SK-N-MC (cell line): ENCODE measurements around the gene ST8SIA6.

Source experiments
- DNase-seq: peaks from one replicate; pipeline ENCODE4 v3.0.0-alpha.2; 2011; ENCODE audit warnings: low read depth, low spot score
- H3K27ac ChIP-seq: fragments of 200-600 bp; sonication (generic); 2 replicates; pipeline ENCODE4 v1.5.1; 2016; ENCODE audit warnings: mixed run types
- H3K36me3 ChIP-seq: fragments of 200-600 bp; sonication (generic); 2 replicates; pipeline ENCODE4 v1.6.1; 2017; ENCODE audit warnings: antibody characterized with exemption, low read length, mixed read lengths; ENCODE audit not compliant: insufficient read depth
- H3K4me3 ChIP-seq: fragments of 200-600 bp; sonication (generic); 2 replicates; pipeline ENCODE4 v1.5.1; 2016
- H3K9ac ChIP-seq: fragments of 200-600 bp; sonication (generic); 2 replicates; pipeline ENCODE4 v1.8.0; 2017; ENCODE audit warnings: mixed run types, mixed read lengths; ENCODE audit not compliant: insufficient read length
- H3K9me3 ChIP-seq: fragments of 200-600 bp; sonication (generic); 2 replicates; pipeline ENCODE4 v1.6.1; 2017; ENCODE audit warnings: low read depth, mild to moderate bottlenecking, antibody characterized with exemption, low read length, moderate library complexity, mixed read lengths
- EZH2 ChIP-seq: fragments of 200-600 bp; sonication (generic); IDR thresholded peaks from one replicate; pipeline ENCODE4 v1.6.1; 2017; ENCODE audit warnings: antibody characterized with exemption
- FOXP2 ChIP-seq: optimal IDR thresholded peaks from 2 replicates; pipeline ENCODE3; 2011; ENCODE audit warnings: mild to moderate bottlenecking, moderate library complexity; ENCODE audit not compliant: insufficient read depth; ENCODE audit errors: extremely low read length, control extremely low read depth
- POLR2AphosphoS5 ChIP-seq: IDR thresholded peaks from 2 replicates; pipeline ENCODE4 v1.6.1; 2012; ENCODE audit warnings: mild to moderate bottlenecking, low read depth, low read length, borderline replicate concordance

The ST8SIA6 gene

GRCh38 chr10:17479015-17479615 is 24.7 kb upstream of the ST8SIA6 start:
- no peak overlapping the region for H3K9ac ChIP-seq
- H3K36me3 ChIP-seq: no peaks in the 10 kb centered on the region
- DNase-seq: no peak
- no peak overlapping the region for H3K4me3 ChIP-seq
- no peaks in the 10 kb centered on the region for H3K9me3 ChIP-seq
- TF ChIP-seq EZH2 (no peak), FOXP2 (no peak), POLR2AphosphoS5 (no peak)
- H3K27ac ChIP-seq: no peak overlapping the region

- no peaks in the 10 kb centered on the region for H3K9me3 ChIP-seq
- no peaks in the 10 kb centered on the region for H3K36me3 ChIP-seq
- H3K27ac ChIP-seq: no peak overlapping the region
- H3K4me3 ChIP-seq: no peak overlapping the region
- no peak overlapping the region for H3K9ac ChIP-seq
- TF ChIP-seq POLR2AphosphoS5 (no peak), FOXP2 (no peak), EZH2 (no peak)
- no peak for DNase-seq
Observed at GRCh38 chr10:17476073-17476472, 21.7 kb upstream of the ST8SIA6 start.

GRCh38 chr10:17475661-17476060 is 21.3 kb upstream of the ST8SIA6 start:
- H3K4me3 ChIP-seq: no peak overlapping the region

GRCh38 chr10:17474595-17475323 is 20.4 kb upstream of the ST8SIA6 start:
- no peak for DNase-seq
- H3K4me3 ChIP-seq: no peak overlapping the region
- no peak overlapping the region for H3K27ac ChIP-seq
- H3K9me3 ChIP-seq: no peaks in the 10 kb centered on the region
- no peaks in the 10 kb centered on the region for H3K36me3 ChIP-seq
- no peak for TF ChIP-seq FOXP2
- TF ChIP-seq POLR2AphosphoS5: no peak
- no peak for TF ChIP-seq EZH2
- no peak overlapping the region for H3K9ac ChIP-seq

More at GRCh38 chr10:17475661-17476060, 21.3 kb upstream of the ST8SIA6 start:
- DNase-seq: no peak
- Histone ChIP-seq H3K9me3 (no peaks in the 10 kb centered on the region), H3K9ac (no peak overlapping the region), H3K27ac (no peak overlapping the region), H3K36me3 (no peaks in the 10 kb centered on the region)
- TF ChIP-seq POLR2AphosphoS5: no peak
- no peak for TF ChIP-seq EZH2
- TF ChIP-seq FOXP2: no peak

GRCh38 chr10:17473228-17473950 is 19.0 kb upstream of the ST8SIA6 start:
- Histone ChIP-seq H3K27ac (no peak overlapping the region), H3K36me3 (no peaks in the 10 kb centered on the region), H3K9me3 (no peaks in the 10 kb centered on the region), H3K9ac (no peak overlapping the region), H3K4me3 (no peak overlapping the region)
- no peak for TF ChIP-seq POLR2AphosphoS5
- TF ChIP-seq EZH2: no peak
- no peak for TF ChIP-seq FOXP2
- DNase-seq: no peak

GRCh38 chr10:17472481-17473227 is 18.3 kb upstream of the ST8SIA6 start:
- TF ChIP-seq POLR2AphosphoS5 (no peak), EZH2 (no peak), FOXP2 (no peak)
- Histone ChIP-seq H3K9me3 (no peaks in the 10 kb centered on the region), H3K9ac (no peak overlapping the region), H3K4me3 (no peak overlapping the region), H3K27ac (no peak overlapping the region), H3K36me3 (no peaks in the 10 kb centered on the region)
- no peak for DNase-seq

GRCh38 chr10:17470246-17470645 is 15.9 kb upstream of the ST8SIA6 start:
- no peak overlapping the region for H3K9ac ChIP-seq
- H3K4me3 ChIP-seq: no peak overlapping the region
- TF ChIP-seq FOXP2: no peak
- TF ChIP-seq EZH2: no peak
- TF ChIP-seq POLR2AphosphoS5: no peak
- no peak for DNase-seq
- no peak overlapping the region for H3K27ac ChIP-seq
- no peaks in the 10 kb centered on the region for H3K9me3 ChIP-seq
- no peaks in the 10 kb centered on the region for H3K36me3 ChIP-seq
